Stimulated activated CD4-positive, alpha-beta T cell treated with anti-CD3 and anti-CD28 coated beads, Interleukin-1b, Interleukin-23, amount 100 ng/mL, for 4 hours (primary cell): ENCODE measurements around the gene TXNRD2.

Experiments
- DNase-seq, 2 donors: peaks; one replicate each; pipeline ENCODE4 v3.0.0-alpha.2; 2020; ENCODE audit warnings: low read depth in 2 of 2

TXNRD2 gene

GRCh38 chr22:19875531-19876313, 65.9 kb downstream of the TXNRD2 start:
- DNase-seq: no peak

GRCh38 chr22:19875061-19875530, 66.5 kb downstream of the TXNRD2 start:
- no peak for DNase-seq

- no peak for DNase-seq
These were observed 67.1 kb downstream of the TXNRD2 start for GRCh38 chr22:19874307-19875060.

- no peak for DNase-seq
These were observed 67.7 kb downstream of the TXNRD2 start for GRCh38 chr22:19873960-19874306.

GRCh38 chr22:19873138-19873959, 68.3 kb downstream of the TXNRD2 start:
- DNase-seq: no peak

GRCh38 chr22:19872779-19873137, 68.9 kb downstream of the TXNRD2 start:
- DNase-seq: no peak

GRCh38 chr22:19871845-19872778, 69.5 kb downstream of the TXNRD2 start:
- DNase-seq: no peak

- DNase-seq: no peak
These were observed 70.4 kb downstream of the TXNRD2 start for GRCh38 chr22:19871023-19871844.

- DNase-seq: no peak
These were observed 71.2 kb downstream of the TXNRD2 start for GRCh38 chr22:19870153-19871022.

- no peak for DNase-seq
These were observed 72.0 kb downstream of the TXNRD2 start for GRCh38 chr22:19869497-19870152.

GRCh38 chr22:19868773-19869471, 72.7 kb downstream of the TXNRD2 start:
- DNase-seq: no peak

- no peak for DNase-seq
These were observed 73.3 kb downstream of the TXNRD2 start for GRCh38 chr22:19868333-19868732.

GRCh38 chr22:19867617-19868016, 74.0 kb downstream of the TXNRD2 start:
- DNase-seq: no peak

GRCh38 chr22:19866665-19867009, 75.0 kb downstream of the TXNRD2 start:
- DNase-seq: no peak

GRCh38 chr22:19865141-19865829, 76.3 kb downstream of the TXNRD2 start:
- no peak for DNase-seq

GRCh38 chr22:19864538-19865106, 77.0 kb downstream of the TXNRD2 start:
- DNase-seq: no peak

- no peak for DNase-seq
These were observed 78.0 kb downstream of the TXNRD2 start for GRCh38 chr22:19863571-19863970.
